GM12892 (cell line): Measurements from ENCODE around the gene FBLIM1.

Experiments used
- POLR2A ChIP-seq: IDR thresholded peaks from 2 replicates; pipeline ENCODE4 v1.6.1; 2011; ENCODE audit warnings: low read depth, low read length, control low read depth
- POLR2AphosphoS5 ChIP-seq: IDR thresholded peaks from 2 replicates; pipeline ENCODE4 v1.6.1; 2011; ENCODE audit warnings: low read depth, low read length, control low read depth

DNA sequence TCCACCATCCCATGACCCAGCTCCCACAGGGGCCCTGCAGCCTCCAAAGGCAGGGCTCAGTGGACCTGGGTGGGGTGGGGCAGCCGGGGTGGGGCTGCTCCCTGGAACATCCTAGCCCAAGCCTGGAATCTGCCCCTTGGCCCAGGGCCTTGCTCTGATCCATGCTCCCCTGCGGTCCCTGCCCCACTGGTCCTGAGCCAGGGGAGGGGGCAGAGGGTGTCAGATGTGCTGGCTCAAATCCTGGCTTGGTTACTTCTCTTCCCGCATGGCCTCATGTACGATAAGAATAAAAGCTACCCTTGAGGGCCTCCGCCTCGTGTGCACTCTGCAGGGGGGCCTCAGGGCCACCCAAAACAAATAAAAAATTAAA, 21.7 kb upstream of the FBLIM1 start:
- no peak for TF ChIP-seq POLR2A
- no peak for TF ChIP-seq POLR2AphosphoS5
